Activated naive CD8-positive, alpha-beta T cell (primary cell): Measurements from ENCODE around the gene COX5B.
"Not testable (repeated sequence)": the region's sequence is repeated elsewhere in the genome, so short reads cannot be mapped to it uniquely, and the experiment has no call there.

ENCODE experiments used
- H3K27ac Mint-ChIP-seq: one replicate; pipeline ENCODE4 v1.8.0; 2021; ENCODE audit warnings: mixed read lengths
- H3K27me3 Mint-ChIP-seq: one replicate; pipeline ENCODE4 v1.8.0; 2021; ENCODE audit warnings: mixed read lengths
- H3K36me3 Mint-ChIP-seq: one replicate; pipeline ENCODE4 v1.8.0; 2021; ENCODE audit warnings: mixed read lengths
- H3K4me1 Mint-ChIP-seq: one replicate; pipeline ENCODE4 v1.8.0; 2021; ENCODE audit warnings: low read depth, mixed read lengths
- H3K4me3 Mint-ChIP-seq: one replicate; pipeline ENCODE4 v1.8.0; 2021; ENCODE audit warnings: mild to moderate bottlenecking, mixed read lengths
- H3K9me3 Mint-ChIP-seq: one replicate; pipeline ENCODE4 v1.8.0; 2021; ENCODE audit warnings: low read depth, mixed read lengths

The COX5B gene

GRCh38 chr2:97645695-97646629 lies at the start of gene COX5B:
Gene COX5B, plus strand, starts transcription at chr2:97646062. Its CDS starts 25 bp downstream, at chr2:97646087.
- Mint-ChIP-seq H3K4me3 (peak within 1 kb of the TSS; percentile 93), H3K36me3 (peaks cover 13% of the 10 kb centered on the region), H3K4me1 (peaks cover 20% of the 10 kb centered on the region), H3K9me3 (no peaks in the 10 kb centered on the region), H3K27me3 (no peaks in the 10 kb centered on the region), H3K27ac (peak within 1 kb of the TSS; percentile 97)

- not testable (repeated sequence) for H3K36me3 Mint-ChIP-seq, H3K4me1 Mint-ChIP-seq, H3K27ac Mint-ChIP-seq, H3K27me3 Mint-ChIP-seq, H3K9me3 Mint-ChIP-seq, H3K4me3 Mint-ChIP-seq
These were observed 49.7 kb upstream of the COX5B start for GRCh38 chr2:97596180-97596579.

GRCh38 chr2:97601537-97601936 lies 44.3 kb upstream of the COX5B start:
- H3K36me3 Mint-ChIP-seq, H3K27ac Mint-ChIP-seq, H3K4me1 Mint-ChIP-seq, H3K27me3 Mint-ChIP-seq, H3K9me3 Mint-ChIP-seq, H3K4me3 Mint-ChIP-seq: not testable (repeated sequence)

GRCh38 chr2:97605109-97605508 lies 40.8 kb upstream of the COX5B start:
- not testable (repeated sequence) for H3K9me3 Mint-ChIP-seq

GRCh38 chr2:97605524-97606339 lies 40.1 kb upstream of the COX5B start:
- H3K4me3 Mint-ChIP-seq, H3K4me1 Mint-ChIP-seq, H3K27me3 Mint-ChIP-seq, H3K27ac Mint-ChIP-seq, H3K9me3 Mint-ChIP-seq, H3K36me3 Mint-ChIP-seq: not testable (repeated sequence)

More at GRCh38 chr2:97605109-97605508, 40.8 kb upstream of the COX5B start:
- not testable (repeated sequence) for H3K27ac Mint-ChIP-seq, H3K4me3 Mint-ChIP-seq, H3K4me1 Mint-ChIP-seq, H3K36me3 Mint-ChIP-seq, H3K27me3 Mint-ChIP-seq

GRCh38 chr2:97608745-97609144 lies 37.1 kb upstream of the COX5B start:
- not testable (repeated sequence) for H3K4me1 Mint-ChIP-seq, H3K27me3 Mint-ChIP-seq, H3K4me3 Mint-ChIP-seq, H3K27ac Mint-ChIP-seq, H3K9me3 Mint-ChIP-seq, H3K36me3 Mint-ChIP-seq

GRCh38 chr2:97611895-97612294 lies 34.0 kb upstream of the COX5B start:
- not testable (repeated sequence) for H3K36me3 Mint-ChIP-seq, H3K4me1 Mint-ChIP-seq, H3K27ac Mint-ChIP-seq, H3K9me3 Mint-ChIP-seq, H3K4me3 Mint-ChIP-seq, H3K27me3 Mint-ChIP-seq

GRCh38 chr2:97615746-97616145 lies 30.1 kb upstream of the COX5B start:
- H3K27me3 Mint-ChIP-seq, H3K4me1 Mint-ChIP-seq, H3K36me3 Mint-ChIP-seq, H3K9me3 Mint-ChIP-seq, H3K27ac Mint-ChIP-seq, H3K4me3 Mint-ChIP-seq: not testable (repeated sequence)

- no peaks in the 10 kb centered on the region for H3K27me3 Mint-ChIP-seq
- H3K4me1 Mint-ChIP-seq, result no peaks in the 10 kb centered on the region
- H3K9me3 Mint-ChIP-seq, result no peaks in the 10 kb centered on the region
- H3K36me3 Mint-ChIP-seq, result no peaks in the 10 kb centered on the region
- no peak overlapping the region for H3K4me3 Mint-ChIP-seq
- no peak overlapping the region for H3K27ac Mint-ChIP-seq
These were observed 28.0 kb upstream of the COX5B start for GRCh38 chr2:97617911-97618310.

GRCh38 chr2:97618939-97619827 lies 26.7 kb upstream of the COX5B start:
- not testable (repeated sequence) for H3K36me3 Mint-ChIP-seq, H3K27me3 Mint-ChIP-seq, H3K4me1 Mint-ChIP-seq, H3K4me3 Mint-ChIP-seq, H3K9me3 Mint-ChIP-seq, H3K27ac Mint-ChIP-seq

GRCh38 chr2:97620492-97620891 lies 25.4 kb upstream of the COX5B start:
- H3K4me1 Mint-ChIP-seq, H3K27me3 Mint-ChIP-seq, H3K4me3 Mint-ChIP-seq, H3K36me3 Mint-ChIP-seq, H3K9me3 Mint-ChIP-seq, H3K27ac Mint-ChIP-seq: not testable (repeated sequence)

GRCh38 chr2:97622976-97623375 lies 22.9 kb upstream of the COX5B start:
- not testable (repeated sequence) for H3K4me1 Mint-ChIP-seq, H3K9me3 Mint-ChIP-seq, H3K27me3 Mint-ChIP-seq, H3K4me3 Mint-ChIP-seq, H3K36me3 Mint-ChIP-seq, H3K27ac Mint-ChIP-seq

- not testable (repeated sequence) for H3K9me3 Mint-ChIP-seq, H3K4me1 Mint-ChIP-seq, H3K4me3 Mint-ChIP-seq, H3K27me3 Mint-ChIP-seq, H3K36me3 Mint-ChIP-seq, H3K27ac Mint-ChIP-seq
These were observed 20.4 kb upstream of the COX5B start for GRCh38 chr2:97625354-97626048.

- H3K27ac Mint-ChIP-seq, H3K4me3 Mint-ChIP-seq, H3K27me3 Mint-ChIP-seq, H3K36me3 Mint-ChIP-seq, H3K9me3 Mint-ChIP-seq, H3K4me1 Mint-ChIP-seq: not testable (repeated sequence)
These were observed 19.8 kb upstream of the COX5B start for GRCh38 chr2:97626049-97626430.
